GM06990 (cell line): ENCODE results near the gene PKP4.
A peak's percentile ranks its signal among the peaks of the same experiment; 100 is the strongest.

Experiments
- DNase-seq: peaks from one replicate; pipeline ENCODE4 v3.0.0-alpha.2; 2011; ENCODE audit not compliant: insufficient read length; ENCODE audit errors: extremely low read depth
- H3K27me3 ChIP-seq: replicated peaks from 2 replicates; pipeline ENCODE4 v1.6.0; 2011; ENCODE audit warnings: low read length; ENCODE audit not compliant: control insufficient read depth, insufficient read depth
- H3K36me3 ChIP-seq: 2 replicates; pipeline ENCODE4 v1.5.1; 2011; ENCODE audit warnings: low read length; ENCODE audit not compliant: control insufficient read depth, insufficient read depth
- H3K4me3 ChIP-seq: replicated peaks from 2 replicates; pipeline ENCODE4 v1.5.1; 2011; ENCODE audit warnings: low read depth, mild to moderate bottlenecking, control low read depth, low read length
- TF ChIP-seq, protein P1 (sequence below): IDR thresholded peaks from 2 replicates; pipeline ENCODE4 v1.5.1; 2011; ENCODE audit warnings: low read length, control low read depth, mild to moderate bottlenecking, inconsistent platforms; ENCODE audit not compliant: insufficient read depth, poor library complexity, severe bottlenecking

PKP4 gene

GRCh38 chr2:158529379-158530259 lies 72.9 kb downstream of the PKP4 start:
- Histone ChIP-seq H3K27me3 (no peaks in the 10 kb centered on the region), H3K36me3 (no peaks in the 10 kb centered on the region), H3K4me3 (no peak overlapping the region)
- TF ChIP-seq, protein P1, sequence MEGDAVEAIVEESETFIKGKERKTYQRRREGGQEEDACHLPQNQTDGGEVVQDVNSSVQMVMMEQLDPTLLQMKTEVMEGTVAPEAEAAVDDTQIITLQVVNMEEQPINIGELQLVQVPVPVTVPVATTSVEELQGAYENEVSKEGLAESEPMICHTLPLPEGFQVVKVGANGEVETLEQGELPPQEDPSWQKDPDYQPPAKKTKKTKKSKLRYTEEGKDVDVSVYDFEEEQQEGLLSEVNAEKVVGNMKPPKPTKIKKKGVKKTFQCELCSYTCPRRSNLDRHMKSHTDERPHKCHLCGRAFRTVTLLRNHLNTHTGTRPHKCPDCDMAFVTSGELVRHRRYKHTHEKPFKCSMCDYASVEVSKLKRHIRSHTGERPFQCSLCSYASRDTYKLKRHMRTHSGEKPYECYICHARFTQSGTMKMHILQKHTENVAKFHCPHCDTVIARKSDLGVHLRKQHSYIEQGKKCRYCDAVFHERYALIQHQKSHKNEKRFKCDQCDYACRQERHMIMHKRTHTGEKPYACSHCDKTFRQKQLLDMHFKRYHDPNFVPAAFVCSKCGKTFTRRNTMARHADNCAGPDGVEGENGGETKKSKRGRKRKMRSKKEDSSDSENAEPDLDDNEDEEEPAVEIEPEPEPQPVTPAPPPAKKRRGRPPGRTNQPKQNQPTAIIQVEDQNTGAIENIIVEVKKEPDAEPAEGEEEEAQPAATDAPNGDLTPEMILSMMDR = no peak
- no peak for DNase-seq

GRCh38 chr2:158530829-158531228 lies 74.1 kb downstream of the PKP4 start:
- no peak overlapping the region for H3K4me3 ChIP-seq
- TF ChIP-seq, protein P1 = peak; percentile 3
- no peaks in the 10 kb centered on the region for H3K36me3 ChIP-seq
- DNase-seq = no peak
- H3K27me3 ChIP-seq = no peaks in the 10 kb centered on the region

- TF ChIP-seq, protein P1 = no peak
- no peak for DNase-seq
- H3K27me3 ChIP-seq = no peaks in the 10 kb centered on the region
- no peaks in the 10 kb centered on the region for H3K36me3 ChIP-seq
- no peak overlapping the region for H3K4me3 ChIP-seq
These were observed 76.3 kb downstream of the PKP4 start for GRCh38 chr2:158533009-158533408.

DNA sequence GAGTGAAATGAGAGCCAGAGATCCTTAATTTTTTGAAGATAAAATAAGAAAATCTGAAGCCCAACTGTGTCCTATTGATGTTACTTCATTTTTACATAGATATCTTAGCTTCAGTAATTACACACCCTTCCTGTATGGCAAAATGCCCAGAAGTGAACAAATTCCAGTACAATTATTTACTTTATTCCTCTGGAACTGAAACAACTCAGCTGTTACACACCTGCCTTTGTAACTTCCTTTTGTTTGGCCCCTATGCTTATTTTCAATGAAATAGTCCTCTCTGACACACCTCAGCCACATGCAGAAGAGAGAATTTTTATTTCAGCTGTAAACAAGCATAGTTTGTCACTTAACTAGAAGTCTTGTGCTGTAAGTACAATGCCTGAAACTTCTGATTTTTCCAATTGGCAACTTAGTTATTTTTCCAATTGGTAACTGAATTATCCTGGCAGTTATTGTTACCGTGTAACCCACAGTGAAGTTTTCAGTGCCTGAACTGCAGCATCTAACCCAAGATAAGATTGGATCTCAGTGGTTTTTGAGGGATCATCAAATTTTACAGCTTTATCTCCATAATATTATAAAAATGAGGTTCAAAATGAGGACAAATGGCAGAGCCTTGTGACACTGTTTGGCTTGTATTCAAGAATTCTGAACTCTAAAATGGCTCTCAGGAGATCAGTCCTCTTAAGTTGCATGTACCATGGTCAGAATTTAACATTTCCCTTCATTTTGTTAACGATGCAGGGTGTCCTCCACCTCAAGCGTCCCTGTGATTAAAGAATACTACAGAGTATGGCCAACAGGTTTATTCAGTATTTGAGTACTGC lies 82.6 kb downstream of the PKP4 start:
- no peak for DNase-seq

DNA sequence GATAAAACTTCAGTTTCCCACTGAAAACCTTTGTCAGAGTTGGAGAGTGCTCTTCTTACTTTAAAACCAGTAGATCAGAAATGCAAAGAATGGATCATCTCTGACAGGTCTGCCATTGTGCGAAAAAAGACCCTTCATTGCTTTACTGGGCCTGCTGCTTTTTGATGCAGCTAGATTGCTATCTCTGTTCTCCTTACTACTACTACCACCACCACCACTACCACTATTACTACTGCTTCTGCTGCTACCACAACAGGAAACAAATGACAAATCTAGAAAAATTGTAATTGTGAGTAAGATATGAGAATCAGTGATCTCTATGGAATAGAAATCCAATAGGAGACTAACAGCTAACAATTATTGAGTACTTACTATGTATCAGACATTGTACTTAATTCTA lies 85.8 kb downstream of the PKP4 start:
- DNase-seq = no peak
- no peaks in the 10 kb centered on the region for H3K27me3 ChIP-seq
- H3K36me3 ChIP-seq = no peaks in the 10 kb centered on the region
- no peak overlapping the region for H3K4me3 ChIP-seq
- TF ChIP-seq, protein P1 = no peak

More for the DNA sequence above, 82.6 kb downstream of the PKP4 start:
- H3K4me3 ChIP-seq = no peak overlapping the region
- H3K27me3 ChIP-seq = no peaks in the 10 kb centered on the region
- TF ChIP-seq, protein P1 = no peak
- no peaks in the 10 kb centered on the region for H3K36me3 ChIP-seq
